ENCODE measurements around the gene KIT. TPM values are rescaled to one million over a fixed set of nuclear protein-coding genes. Genes with fewer than 3 reads are reported as not detected.

The KIT gene
- total and polyA plus RNA-seq, 2 donors (not counting 1 experiment from before 2014, with no cell fraction given), result 0.01 TPM; not detected in 1

DNA sequence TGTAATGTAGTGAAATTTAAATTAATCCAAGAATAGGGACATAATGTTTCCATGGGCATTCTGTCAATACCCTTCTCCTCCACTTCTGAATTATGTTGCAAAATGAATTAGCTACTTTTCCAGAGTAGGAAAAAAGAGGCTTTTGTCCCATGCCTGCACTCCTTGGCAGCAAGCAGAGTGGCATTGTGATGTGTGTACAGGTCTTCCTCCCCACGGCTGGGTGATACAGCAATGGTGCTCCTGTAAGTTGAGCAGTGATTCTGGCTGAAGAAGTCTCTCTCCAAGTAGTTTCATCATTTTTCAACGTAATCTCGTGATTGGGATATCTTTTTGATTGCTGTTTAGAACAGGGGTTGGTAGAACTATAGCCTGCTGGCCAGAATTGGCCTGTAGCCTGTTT lies 59.9 kb downstream of the KIT start:
- Histone ChIP-seq H3K4me2 (replicated peaks; ENCODE audit: low read depth, low read length, poor library complexity, severe bottlenecking) (no peak overlapping the region), H3K4me1 (ENCODE audit: control insufficient read depth in 2 of 2, insufficient read depth in 2 of 2, low read length in 2 of 2) (no peaks in the 10 kb centered on the region), H3K9ac (ENCODE audit: low read length) (no peak overlapping the region), H4K20me1 (ENCODE audit: control insufficient read depth, insufficient read depth, low read length, poor library complexity, severe bottlenecking) (no peaks in the 10 kb centered on the region), H3K79me2 (ENCODE audit: control insufficient read depth, insufficient read depth, low read length) (no peaks in the 10 kb centered on the region), H3K27ac (ENCODE audit: low read length in 2 of 2) (no peak overlapping the region), H3K27me3 (replicated peaks in 1 of 4; ENCODE audit: control extremely low read depth in 1 of 4, control insufficient read depth in 3 of 4, insufficient read depth in 4 of 4, low read length in 3 of 4) (no peaks in the 10 kb centered on the region), H3K36me3 (replicated peaks in 1 of 2; ENCODE audit: control extremely low read depth in 1 of 2, control insufficient read depth in 1 of 2, extremely low read depth in 1 of 2, insufficient read depth in 2 of 2, low read length in 1 of 2) (no peaks in the 10 kb centered on the region), H2AFZ (ENCODE audit: insufficient read depth, low read depth, low read length, poor library complexity, severe bottlenecking) (no peak overlapping the region), H3K9me3 (ENCODE audit: control extremely low read depth in 1 of 3, control insufficient read depth in 2 of 3, insufficient read depth in 1 of 3, low read length in 2 of 3) (no peaks in the 10 kb centered on the region), H3K4me3 (ENCODE audit: control extremely low read depth in 1 of 5, extremely low read depth in 1 of 5, insufficient read depth in 1 of 5, low read depth in 2 of 5, low read length in 4 of 5) (no peak overlapping the region)
- Mint-ChIP-seq H3K9me3 (ENCODE audit: insufficient read depth) (no peaks in the 10 kb centered on the region), H3K27ac (no peak overlapping the region), H3K27me3 (no peaks in the 10 kb centered on the region), H3K4me1 (no peaks in the 10 kb centered on the region), H3K4me3 (no peak overlapping the region)
- WGBS (ENCODE audit: insufficient coverage), result 100% methylated on average over 3 of the region's 3 CpGs
- intact Hi-C loops (cut with micrococcal nuclease), result no loop called here
- CTCF ChIA-PET, result no interaction called here
- TF ChIP-seq EZH2 (IDR thresholded peaks at IDR 0.05; ENCODE audit: borderline replicate concordance, insufficient read depth, low read depth, low read length, poor library complexity, severe bottlenecking), result no peak
- no peak for DNase-seq
- no peak for ATAC-seq (ENCODE audit: low read depth)
- POLR2A ChIA-PET, result no interaction called here

DNA sequence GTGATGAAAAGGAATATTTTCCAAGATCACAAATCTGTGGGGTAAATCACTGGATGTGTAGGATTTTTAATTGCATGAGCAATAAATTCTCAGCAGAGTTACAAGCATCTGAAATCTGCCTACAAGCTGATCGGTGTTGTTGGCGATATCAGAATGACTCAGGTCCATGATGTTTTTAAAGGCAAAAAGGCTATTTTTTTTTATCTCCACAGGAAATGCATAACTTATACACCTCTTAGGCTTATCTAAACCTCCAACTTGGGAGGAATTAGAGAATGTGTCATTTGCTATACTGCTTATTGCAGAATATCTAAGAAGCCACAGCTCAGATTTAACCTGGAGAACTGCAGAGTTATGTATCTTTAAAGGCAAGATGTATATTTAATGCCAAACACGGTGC lies 61.6 kb downstream of the KIT start:
- ChIA-PET CTCF (no interaction called here), POLR2A (no interaction called here)
- 100% methylated on average over 1 of the region's 3 CpGs for WGBS (ENCODE audit: insufficient coverage)
- H3K4me2 ChIP-seq (replicated peaks; ENCODE audit: low read depth, low read length, poor library complexity, severe bottlenecking), result no peak overlapping the region
- no peaks in the 10 kb centered on the region for H3K27me3 ChIP-seq (replicated peaks in 1 of 4; ENCODE audit: control extremely low read depth in 1 of 4, control insufficient read depth in 3 of 4, insufficient read depth in 4 of 4, low read length in 3 of 4)
- Mint-ChIP-seq H3K4me1 (no peaks in the 10 kb centered on the region), H3K9me3 (ENCODE audit: insufficient read depth) (no peaks in the 10 kb centered on the region), H3K27ac (no peak overlapping the region), H3K4me3 (no peak overlapping the region), H3K27me3 (no peaks in the 10 kb centered on the region)
- H3K9ac ChIP-seq (ENCODE audit: low read length), result no peak overlapping the region
- H3K27ac ChIP-seq (ENCODE audit: low read length in 2 of 2), result no peak overlapping the region
- ATAC-seq (ENCODE audit: low read depth) (no peak), DNase-seq (no peak)
- no peaks in the 10 kb centered on the region for H3K79me2 ChIP-seq (ENCODE audit: control insufficient read depth, insufficient read depth, low read length)
- H4K20me1 ChIP-seq (ENCODE audit: control insufficient read depth, insufficient read depth, low read length, poor library complexity, severe bottlenecking), result no peaks in the 10 kb centered on the region
- no peak for TF ChIP-seq EZH2 (IDR thresholded peaks at IDR 0.05; ENCODE audit: borderline replicate concordance, insufficient read depth, low read depth, low read length, poor library complexity, severe bottlenecking)
- TF ChIP-seq, protein P1, sequence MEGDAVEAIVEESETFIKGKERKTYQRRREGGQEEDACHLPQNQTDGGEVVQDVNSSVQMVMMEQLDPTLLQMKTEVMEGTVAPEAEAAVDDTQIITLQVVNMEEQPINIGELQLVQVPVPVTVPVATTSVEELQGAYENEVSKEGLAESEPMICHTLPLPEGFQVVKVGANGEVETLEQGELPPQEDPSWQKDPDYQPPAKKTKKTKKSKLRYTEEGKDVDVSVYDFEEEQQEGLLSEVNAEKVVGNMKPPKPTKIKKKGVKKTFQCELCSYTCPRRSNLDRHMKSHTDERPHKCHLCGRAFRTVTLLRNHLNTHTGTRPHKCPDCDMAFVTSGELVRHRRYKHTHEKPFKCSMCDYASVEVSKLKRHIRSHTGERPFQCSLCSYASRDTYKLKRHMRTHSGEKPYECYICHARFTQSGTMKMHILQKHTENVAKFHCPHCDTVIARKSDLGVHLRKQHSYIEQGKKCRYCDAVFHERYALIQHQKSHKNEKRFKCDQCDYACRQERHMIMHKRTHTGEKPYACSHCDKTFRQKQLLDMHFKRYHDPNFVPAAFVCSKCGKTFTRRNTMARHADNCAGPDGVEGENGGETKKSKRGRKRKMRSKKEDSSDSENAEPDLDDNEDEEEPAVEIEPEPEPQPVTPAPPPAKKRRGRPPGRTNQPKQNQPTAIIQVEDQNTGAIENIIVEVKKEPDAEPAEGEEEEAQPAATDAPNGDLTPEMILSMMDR (IDR thresholded peaks at IDR 0.05), result no peak
- no peaks in the 10 kb centered on the region for H3K4me1 ChIP-seq (ENCODE audit: control insufficient read depth in 2 of 2, insufficient read depth in 2 of 2, low read length in 2 of 2)
- no peak overlapping the region for H3K4me3 ChIP-seq (ENCODE audit: control extremely low read depth in 1 of 5, extremely low read depth in 1 of 5, insufficient read depth in 1 of 5, low read depth in 2 of 5, low read length in 4 of 5)
- no peaks in the 10 kb centered on the region for H3K36me3 ChIP-seq (replicated peaks in 1 of 2; ENCODE audit: control extremely low read depth in 1 of 2, control insufficient read depth in 1 of 2, extremely low read depth in 1 of 2, insufficient read depth in 2 of 2, low read length in 1 of 2)
- H3K9me3 ChIP-seq (ENCODE audit: control extremely low read depth in 1 of 3, control insufficient read depth in 2 of 3, insufficient read depth in 1 of 3, low read length in 2 of 3), result no peaks in the 10 kb centered on the region
- H2AFZ ChIP-seq (ENCODE audit: insufficient read depth, low read depth, low read length, poor library complexity, severe bottlenecking), result no peak overlapping the region
- intact Hi-C loops (cut with micrococcal nuclease), result no loop called here
